ENCODE data around the gene IL17B. TPM values are rescaled to one million over a fixed set of nuclear protein-coding genes. Genes with fewer than 3 reads are reported as not detected.
A peak's percentile ranks its signal among the peaks of the same experiment; 100 is the strongest.
"Not testable (repeated sequence)": the region's sequence is repeated elsewhere in the genome, so short reads cannot be mapped to it uniquely, and the experiment has no call there.

Gene IL17B
- total and polyA plus RNA-seq, 11 donors = 0.33 to 0.42 (median 0.35) TPM; not detected in 8

GRCh38 chr5:149402291-149402690, 23.2 kb upstream of the IL17B start:
- Histone ChIP-seq H3K4me3 (no peak overlapping the region), H3K36me3 (no peaks in the 10 kb centered on the region), H3K4me1 (peaks cover 0 to 26% (median 7%) of the 10 kb centered on the region in 12 donors), H3K27me3 (no peaks in the 10 kb centered on the region), H3K27ac (no peak overlapping the region), H3K9me3 (no peaks in the 10 kb centered on the region)
- no peak for DNase-seq
- no peak for TF ChIP-seq CTCF (IDR thresholded peaks at IDR 0.05)
- TF ChIP-seq POLR2A (IDR thresholded peaks at IDR 0.05) = no peak
- 89 to 92% (median 90%) methylated on average over 3 of the region's 3 CpGs for WGBS, 4 donors
- no peak for ATAC-seq
- intact Hi-C loops (cut with DNase I) = no loop called here

- H3K27ac ChIP-seq = peak overlapping the region in 2 of 12 donors; percentile 14 to 67
- no peak for TF ChIP-seq POLR2A (IDR thresholded peaks at IDR 0.05)
- TF ChIP-seq CTCF (IDR thresholded peaks at IDR 0.05) = no peak
These were observed 22.0 kb upstream of the IL17B start for GRCh38 chr5:149401051-149401450.

GRCh38 chr5:149400304-149400703, 21.2 kb upstream of the IL17B start:
- H3K36me3 ChIP-seq = no peaks in the 10 kb centered on the region
- no peaks in the 10 kb centered on the region for H3K9me3 ChIP-seq
- no peaks in the 10 kb centered on the region for H3K27me3 ChIP-seq
- intact Hi-C loops (cut with DNase I) = no loop called here
- H3K27ac ChIP-seq = peak overlapping the region in 3 of 12 donors; percentile 16 to 67 (median 45)
- ATAC-seq (peak in 2 of 4 donors; percentile 44 to 53), DNase-seq (no peak)
- no peak overlapping the region for H3K4me3 ChIP-seq
- TF ChIP-seq POLR2A (IDR thresholded peaks at IDR 0.05) (no peak), CTCF (IDR thresholded peaks at IDR 0.05) (no peak)
- H3K4me1 ChIP-seq = peaks cover 0 to 16% (median 4%) of the 10 kb centered on the region in 12 donors
- 63 to 71% (median 68%) methylated on average over 6 of the region's 6 CpGs for WGBS, 4 donors

More at GRCh38 chr5:149401051-149401450, 22.0 kb upstream of the IL17B start:
- intact Hi-C loops (cut with DNase I) = no loop called here
- peaks cover 0 to 24% (median 7%) of the 10 kb centered on the region in 12 donors for H3K4me1 ChIP-seq
- H3K27me3 ChIP-seq = no peaks in the 10 kb centered on the region
- no peaks in the 10 kb centered on the region for H3K9me3 ChIP-seq
- WGBS, 4 donors = 96 to 98% (median 98%) methylated on average over 2 of the region's 2 CpGs
- no peak for DNase-seq
- no peaks in the 10 kb centered on the region for H3K36me3 ChIP-seq
- ATAC-seq = no peak
- H3K4me3 ChIP-seq = no peak overlapping the region

- Histone ChIP-seq H3K4me1 (peaks cover 0 to 12% (median 0%) of the 10 kb centered on the region in 12 donors), H3K27me3 (no peaks in the 10 kb centered on the region), H3K36me3 (no peaks in the 10 kb centered on the region), H3K4me3 (no peak overlapping the region), H3K27ac (peak overlapping the region in 2 of 12 donors; percentile 45 to 67), H3K9me3 (no peaks in the 10 kb centered on the region)
- intact Hi-C loops (cut with DNase I) = no loop called here
- TF ChIP-seq POLR2A (IDR thresholded peaks at IDR 0.05) = no peak
- TF ChIP-seq CTCF (IDR thresholded peaks at IDR 0.05) = no peak
- no peak for DNase-seq
- ATAC-seq = peak in 2 of 4 donors; percentile 29 to 56
These were observed 20.7 kb upstream of the IL17B start for GRCh38 chr5:149399775-149400174.

- H3K9me3 ChIP-seq; intact Hi-C loops (cut with DNase I); H3K27ac ChIP-seq; H3K4me1 ChIP-seq; H3K36me3 ChIP-seq; H3K27me3 ChIP-seq; H3K4me3 ChIP-seq: not testable (repeated sequence)
- DNase-seq = peak in 1 of 5 donors; percentile 1
- ATAC-seq = peak in 1 of 4 donors; percentile 40
- WGBS, 4 donors = 57 to 63% (median 61%) methylated on average over 7 of the region's 7 CpGs
These were observed 19.7 kb upstream of the IL17B start for GRCh38 chr5:149398747-149399266.

Data from heart left ventricle (tissue), 16 donors.